ENCODE data around the gene HMBS.
"Not testable (repeated sequence)": the region's sequence is repeated elsewhere in the genome, so short reads cannot be mapped to it uniquely, and the experiment has no call there.

HMBS gene

DNA sequence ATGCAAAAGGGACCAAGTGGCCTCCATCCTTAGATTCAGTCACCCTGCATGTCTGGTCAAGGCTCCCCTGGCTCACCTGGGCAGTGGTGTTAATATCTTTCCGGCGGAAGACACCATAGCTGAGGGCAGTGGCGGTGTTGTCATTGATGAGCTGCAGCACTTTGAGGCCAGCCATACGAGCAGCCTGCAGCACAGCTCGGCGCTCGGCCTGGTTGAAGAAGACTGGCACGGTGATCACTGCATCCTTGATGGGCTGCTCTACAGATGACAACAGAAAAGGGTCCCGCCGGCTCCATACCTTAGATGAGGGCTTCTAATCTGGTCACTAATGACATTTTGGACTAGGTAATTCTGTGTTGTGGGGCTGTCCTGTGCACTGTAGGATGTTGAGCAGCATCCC is 30.3 kb upstream of the HMBS start:
- TF ChIP-seq, protein P1, sequence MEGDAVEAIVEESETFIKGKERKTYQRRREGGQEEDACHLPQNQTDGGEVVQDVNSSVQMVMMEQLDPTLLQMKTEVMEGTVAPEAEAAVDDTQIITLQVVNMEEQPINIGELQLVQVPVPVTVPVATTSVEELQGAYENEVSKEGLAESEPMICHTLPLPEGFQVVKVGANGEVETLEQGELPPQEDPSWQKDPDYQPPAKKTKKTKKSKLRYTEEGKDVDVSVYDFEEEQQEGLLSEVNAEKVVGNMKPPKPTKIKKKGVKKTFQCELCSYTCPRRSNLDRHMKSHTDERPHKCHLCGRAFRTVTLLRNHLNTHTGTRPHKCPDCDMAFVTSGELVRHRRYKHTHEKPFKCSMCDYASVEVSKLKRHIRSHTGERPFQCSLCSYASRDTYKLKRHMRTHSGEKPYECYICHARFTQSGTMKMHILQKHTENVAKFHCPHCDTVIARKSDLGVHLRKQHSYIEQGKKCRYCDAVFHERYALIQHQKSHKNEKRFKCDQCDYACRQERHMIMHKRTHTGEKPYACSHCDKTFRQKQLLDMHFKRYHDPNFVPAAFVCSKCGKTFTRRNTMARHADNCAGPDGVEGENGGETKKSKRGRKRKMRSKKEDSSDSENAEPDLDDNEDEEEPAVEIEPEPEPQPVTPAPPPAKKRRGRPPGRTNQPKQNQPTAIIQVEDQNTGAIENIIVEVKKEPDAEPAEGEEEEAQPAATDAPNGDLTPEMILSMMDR (IDR thresholded peaks at IDR 0.05; ENCODE audit: low read depth, low read length): no peak
- Histone ChIP-seq H3K36me3 (peaks cover 55% of the 10 kb centered on the region), H3K9me3 (no peaks in the 10 kb centered on the region)

DNA sequence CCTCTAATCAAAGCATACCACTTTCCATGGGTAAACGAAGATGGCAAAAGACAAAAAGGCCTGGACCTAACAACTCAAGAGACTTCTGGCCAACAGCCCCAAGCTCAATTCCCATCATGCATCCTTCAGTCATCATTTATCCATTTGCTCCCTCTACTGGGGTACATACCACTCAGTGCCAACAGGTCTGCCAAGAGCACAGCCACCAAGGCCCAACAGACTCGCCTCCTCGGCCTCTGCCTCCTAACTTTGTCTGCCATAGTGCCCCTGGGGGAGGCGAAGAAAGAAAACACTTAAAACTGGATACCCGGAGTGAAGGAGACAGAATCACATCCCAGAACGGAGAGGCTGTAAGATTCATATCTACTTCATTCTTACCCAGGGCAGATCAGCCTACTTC is 28.8 kb upstream of the HMBS start:
- TF ChIP-seq, protein P1 (IDR thresholded peaks at IDR 0.05; ENCODE audit: low read depth, low read length): peak; percentile 36

More for the DNA sequence above, 30.3 kb upstream of the HMBS start:
- DNase-seq: no peak
- Histone ChIP-seq H3K4me1 (peaks cover 4% of the 10 kb centered on the region; the same call in 1 of the 2 replicates), H3K4me3 (ENCODE audit: low read depth, low read length) (no peak overlapping the region), H3K27me3 (no peaks in the 10 kb centered on the region)

DNA sequence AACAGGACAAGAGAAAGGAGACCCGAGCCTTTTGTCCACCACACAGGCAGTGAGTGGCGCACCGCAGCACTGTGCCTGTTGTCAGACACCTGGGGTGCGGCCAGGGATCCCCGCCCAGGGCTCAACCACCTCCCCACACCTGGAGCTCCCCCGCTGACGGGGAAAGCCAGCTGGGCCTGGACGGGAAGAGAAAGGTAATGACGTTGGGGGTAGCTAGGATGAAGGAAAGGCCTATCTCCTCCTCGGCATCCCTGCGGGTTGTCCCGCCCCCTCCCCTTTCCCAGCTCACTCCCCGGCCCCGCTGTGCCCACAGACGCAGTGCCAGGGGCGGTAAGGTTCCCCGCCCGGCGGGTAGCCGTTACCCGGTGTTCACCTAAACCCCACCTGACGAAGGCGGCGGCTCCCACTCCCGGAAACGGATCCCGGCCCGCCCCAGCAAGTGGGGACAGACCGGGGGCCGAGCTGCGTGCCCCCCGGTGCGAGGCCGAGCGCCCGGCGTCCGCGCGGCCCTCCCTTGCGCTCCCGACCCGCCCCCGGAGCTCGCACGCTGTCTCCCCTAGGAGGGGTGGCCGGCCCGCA is 28.2 kb upstream of the HMBS start:
- peak; percentile 47 for DNase-seq
- no peaks in the 10 kb centered on the region for H3K9me3 ChIP-seq
- H3K4me1 ChIP-seq: peaks cover 4% of the 10 kb centered on the region; the same call in 1 of the 2 replicates
- H3K36me3 ChIP-seq: peaks cover 37% of the 10 kb centered on the region
- no peaks in the 10 kb centered on the region for H3K27me3 ChIP-seq
- H3K4me3 ChIP-seq (ENCODE audit: low read depth, low read length): peak overlapping the region; percentile 79
- TF ChIP-seq, protein P1 (IDR thresholded peaks at IDR 0.05; ENCODE audit: low read depth, low read length): no peak

More for the DNA sequence above, 28.8 kb upstream of the HMBS start:
- peaks cover 4% of the 10 kb centered on the region; the same call in 1 of the 2 replicates for H3K4me1 ChIP-seq
- H3K4me3 ChIP-seq (ENCODE audit: low read depth, low read length): peak overlapping the region; percentile 79
- H3K36me3 ChIP-seq: peaks cover 42% of the 10 kb centered on the region
- DNase-seq: peak; percentile 36
- H3K9me3 ChIP-seq: no peaks in the 10 kb centered on the region
- H3K27me3 ChIP-seq: no peaks in the 10 kb centered on the region

DNA sequence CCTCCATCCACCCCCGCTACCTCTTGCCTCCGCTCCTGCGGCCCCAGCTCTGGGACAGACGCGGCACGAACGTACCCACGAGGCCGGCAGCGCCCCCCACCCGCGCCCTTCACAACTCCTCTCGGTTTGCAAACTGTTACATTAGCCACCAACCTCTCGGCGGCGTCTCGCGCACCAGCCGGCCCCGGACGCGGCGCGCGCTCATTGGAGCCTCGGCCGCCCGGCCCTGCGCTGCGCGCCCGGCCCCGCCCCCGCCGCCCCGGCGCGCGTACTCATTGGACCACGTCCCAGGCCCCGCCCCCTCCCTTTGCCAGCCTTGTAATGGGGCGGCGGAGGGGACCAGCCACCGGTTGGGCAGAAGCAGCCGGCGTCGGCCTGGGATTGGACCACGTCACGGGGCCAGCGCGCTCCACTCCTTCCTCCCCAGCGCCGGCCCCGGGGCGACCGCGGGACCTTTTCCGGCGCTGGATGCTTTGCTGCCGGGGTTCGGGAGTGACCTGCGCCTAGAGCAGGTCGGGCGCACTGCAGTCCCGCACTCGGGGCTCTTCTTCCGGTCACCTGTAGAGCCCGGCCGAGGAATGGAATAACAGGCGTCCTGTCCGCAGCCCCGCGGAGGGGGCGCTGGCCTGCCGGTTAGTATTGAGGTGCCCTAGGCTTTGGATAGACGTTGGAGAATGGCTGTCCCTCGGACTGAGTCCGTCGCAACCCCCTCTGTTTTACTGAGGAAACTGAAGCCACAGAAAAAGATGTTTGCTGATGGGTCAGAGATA is 27.5 kb upstream of the HMBS start, which contains the start of gene HYOU1:
Gene HYOU1 (minus strand): TSS at position 206 of the 770 bp plus-strand sequence. CDS start 1,045 bp downstream, outside the sequence.
- Histone ChIP-seq H3K36me3 (peaks cover 31% of the 10 kb centered on the region), H3K27me3 (no peaks in the 10 kb centered on the region), H3K4me3 (ENCODE audit: low read depth, low read length) (peak within 1 kb of the TSS; percentile 94), H3K4me1 (peaks cover 4% of the 10 kb centered on the region; the same call in 1 of the 2 replicates), H3K9me3 (no peaks in the 10 kb centered on the region)
- peak; percentile 100 for DNase-seq
- TF ChIP-seq, protein P1 (IDR thresholded peaks at IDR 0.05; ENCODE audit: low read depth, low read length): peak; percentile 18

DNA sequence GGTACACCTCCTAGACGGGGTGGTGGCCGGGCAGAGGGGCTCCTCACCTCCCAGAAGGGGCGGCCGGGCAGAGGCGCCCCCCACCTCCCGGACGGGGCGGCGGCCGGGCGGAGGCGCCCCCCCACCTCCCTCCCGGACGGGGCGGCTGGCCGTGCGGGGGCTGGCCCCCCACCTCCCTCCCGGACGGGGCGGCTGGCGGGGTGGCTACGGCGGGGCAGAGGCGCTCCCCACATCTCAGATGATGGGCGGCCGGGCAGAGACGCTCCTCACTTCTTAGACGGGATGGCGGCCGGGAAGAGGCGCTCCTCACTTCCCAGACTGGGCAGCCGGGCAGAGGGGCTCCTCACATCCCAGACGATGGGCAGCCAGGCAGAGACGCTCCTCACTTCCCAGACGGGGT is 25.6 kb upstream of the HMBS start:
- H3K9me3 ChIP-seq; DNase-seq; H3K4me3 ChIP-seq (ENCODE audit: low read depth, low read length); H3K4me1 ChIP-seq; H3K27me3 ChIP-seq: not testable (repeated sequence)
- peaks cover 12% of the 10 kb centered on the region for H3K36me3 ChIP-seq

DNA sequence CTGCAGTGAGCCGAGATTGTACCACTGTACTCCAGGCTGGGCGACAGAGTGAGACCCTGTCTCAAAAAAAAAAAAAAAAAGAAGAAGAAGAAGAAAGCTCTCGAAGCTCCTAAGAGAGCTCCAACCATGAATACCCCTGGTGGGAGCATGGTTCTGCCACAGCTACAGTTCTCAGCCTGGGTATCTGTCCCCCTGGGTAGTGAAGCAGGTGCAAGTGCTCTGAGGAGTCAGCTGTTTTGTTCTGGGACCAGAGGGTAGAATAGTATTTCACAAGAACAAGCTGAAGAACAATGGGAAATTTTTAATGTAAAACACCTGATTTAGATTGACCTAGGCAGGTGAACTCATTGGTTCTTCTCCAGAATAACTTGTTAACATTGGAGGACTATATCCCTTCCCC is 23.4 kb upstream of the HMBS start:
- no peak overlapping the region for H3K4me3 ChIP-seq (ENCODE audit: low read depth, low read length)
- H3K4me1 ChIP-seq: no peaks in the 10 kb centered on the region
- no peak for DNase-seq
- H3K36me3 ChIP-seq: no peaks in the 10 kb centered on the region
- no peaks in the 10 kb centered on the region for H3K9me3 ChIP-seq
- TF ChIP-seq, protein P1 (IDR thresholded peaks at IDR 0.05; ENCODE audit: low read depth, low read length): no peak
- no peaks in the 10 kb centered on the region for H3K27me3 ChIP-seq
